HG03565 (cell line): ENCODE measurements around the gene MAP2K5.

Experiments used
- ATAC-seq: cut with Tn5 transposase; IDR thresholded peaks from one replicate; pipeline ENCODE4 v1.9.1; 2021; ENCODE audit warnings: mild to moderate bottlenecking, moderate library complexity; ENCODE audit not compliant: unreplicated experiment

The MAP2K5 gene

GRCh38 chr15:67801142-67801541 lies 258.6 kb downstream of the MAP2K5 start:
- ATAC-seq, result no peak

DNA sequence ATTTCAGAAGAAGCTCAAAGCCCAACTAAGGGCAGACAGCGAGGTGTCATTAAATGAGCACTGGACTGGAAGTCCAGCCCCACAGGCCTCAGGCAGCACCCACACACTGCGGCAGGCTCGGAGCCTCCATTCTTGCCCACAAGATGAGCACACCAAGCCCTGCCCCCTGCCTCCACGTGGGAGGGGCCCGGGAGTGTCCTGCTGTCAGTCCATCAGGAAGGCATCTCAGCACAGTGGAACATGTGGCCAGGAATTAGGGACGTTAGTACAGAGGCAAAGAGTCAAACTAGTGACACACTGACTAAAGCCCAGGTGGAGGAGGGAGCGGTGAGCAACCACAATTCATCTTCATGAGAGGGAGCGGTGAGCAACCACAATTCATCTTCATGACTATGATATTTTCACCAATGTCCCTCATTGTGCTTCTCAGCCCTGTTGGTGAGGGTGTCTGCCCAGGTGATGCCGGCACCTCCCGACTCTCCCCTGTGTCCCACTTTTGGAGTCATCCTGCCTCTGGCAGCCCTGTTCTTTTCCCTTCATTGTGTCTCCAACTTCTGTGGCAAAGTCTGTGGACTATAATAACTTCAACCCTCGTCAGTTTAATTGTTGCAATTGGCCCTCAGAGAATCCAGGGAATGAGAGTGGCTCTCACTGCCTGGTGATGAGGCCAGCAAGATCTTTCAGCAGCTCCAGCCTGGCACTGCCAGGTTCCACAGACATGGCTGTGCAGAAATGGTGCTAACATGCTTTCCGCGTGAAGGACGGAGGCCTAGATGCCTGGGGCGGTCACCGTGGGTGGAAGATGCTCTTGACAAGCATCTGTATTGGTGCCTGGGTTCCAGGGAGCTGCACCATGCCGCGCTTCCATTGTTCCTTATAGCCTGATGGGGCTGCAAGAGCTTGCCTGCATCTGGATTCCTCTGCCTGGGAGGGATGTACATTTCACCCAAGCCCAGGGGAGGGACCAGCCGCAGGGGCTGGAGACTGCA lies 259.7 kb downstream of the MAP2K5 start:
- no peak for ATAC-seq

DNA sequence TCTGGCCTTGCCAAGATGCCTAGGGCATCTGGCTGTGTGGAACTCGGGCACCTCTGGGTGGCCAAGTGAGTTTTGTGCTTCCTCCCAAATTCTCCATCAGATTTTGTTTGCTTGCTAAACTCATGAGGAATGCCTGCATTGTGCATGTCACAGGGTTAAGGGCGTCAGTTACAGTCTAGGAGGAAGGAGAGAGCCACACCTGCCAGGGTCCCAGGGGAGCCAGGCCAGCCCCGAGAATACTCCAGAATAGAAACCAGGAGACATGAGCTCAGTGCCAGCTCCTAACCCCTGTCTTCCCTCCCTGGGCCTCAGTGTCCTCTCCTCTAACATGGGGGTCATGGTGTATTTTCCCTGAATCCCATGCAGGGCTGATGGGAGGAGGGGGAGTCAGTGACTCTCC lies 260.8 kb downstream of the MAP2K5 start:
- ATAC-seq, result no peak

DNA sequence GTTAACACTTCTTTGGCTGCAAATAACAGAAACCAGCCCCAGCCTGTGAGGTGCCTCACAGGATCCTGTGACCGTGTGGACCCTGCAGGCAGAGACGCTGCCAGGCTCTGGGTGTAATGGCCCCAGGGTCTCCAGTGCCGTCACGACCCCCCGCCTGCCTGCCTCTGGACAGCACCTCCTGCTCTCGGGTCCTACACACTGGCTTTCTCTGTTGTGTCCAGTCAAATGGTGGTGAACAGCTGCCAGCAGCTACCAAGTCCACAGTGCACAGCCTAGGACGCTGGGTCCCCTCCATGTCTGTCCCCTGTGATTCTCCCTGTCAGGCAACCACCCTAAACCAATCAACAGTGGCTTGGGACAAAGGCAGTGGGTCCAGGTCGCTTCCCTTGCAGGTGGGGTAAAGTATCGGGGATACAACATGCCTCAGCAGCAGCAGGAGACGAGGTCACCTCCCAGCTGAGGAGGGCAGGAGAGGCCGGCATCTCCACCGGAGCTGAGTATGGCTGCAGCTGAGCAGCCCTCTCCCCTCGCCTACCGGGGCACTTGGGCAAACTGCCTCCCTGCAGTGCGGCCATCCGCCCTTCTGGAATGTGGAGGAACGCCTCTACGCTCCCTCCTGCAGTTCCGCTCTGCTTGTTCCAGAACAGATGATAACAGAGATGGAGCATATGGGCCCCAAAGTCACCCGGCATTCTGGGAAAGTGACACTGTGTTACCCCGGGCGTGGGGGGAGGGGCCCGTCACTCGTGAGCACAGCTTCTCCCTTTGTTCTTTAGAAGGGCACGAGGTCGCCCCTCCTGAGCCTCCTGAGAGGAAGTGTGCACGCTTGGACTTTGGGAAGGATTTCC lies 261.7 kb downstream of the MAP2K5 start:
- no peak for ATAC-seq

- no peak for ATAC-seq
These were observed 262.6 kb downstream of the MAP2K5 start for GRCh38 chr15:67805008-67805665.

- ATAC-seq, result no peak
These were observed 263.4 kb downstream of the MAP2K5 start for GRCh38 chr15:67805666-67806516.

- ATAC-seq, result no peak
These were observed 264.0 kb downstream of the MAP2K5 start for GRCh38 chr15:67806536-67806935.

DNA sequence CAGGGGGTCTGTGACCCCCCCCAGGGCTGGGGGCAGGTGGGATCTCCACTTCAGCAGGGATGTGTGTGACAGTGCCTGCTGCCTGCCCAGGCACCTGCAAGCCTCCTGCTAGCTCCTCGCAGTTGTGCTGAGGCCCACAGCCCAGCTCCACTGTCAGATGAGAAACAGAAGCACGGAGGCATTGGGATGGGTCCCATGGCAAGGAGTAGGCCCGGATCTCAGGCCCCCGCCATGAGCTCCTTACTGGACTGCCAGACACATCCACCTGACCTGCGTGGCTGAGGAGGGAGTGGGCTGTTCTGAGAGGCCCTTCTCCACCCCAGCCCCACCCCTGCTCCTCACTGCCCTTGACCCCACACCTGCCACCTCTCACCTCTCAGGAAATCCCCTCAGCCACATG lies 264.6 kb downstream of the MAP2K5 start:
- ATAC-seq, result no peak

- no peak for ATAC-seq
These were observed 265.3 kb downstream of the MAP2K5 start for GRCh38 chr15:67807836-67808235.

GRCh38 chr15:67808821-67809220 lies 266.3 kb downstream of the MAP2K5 start:
- ATAC-seq, result no peak

DNA sequence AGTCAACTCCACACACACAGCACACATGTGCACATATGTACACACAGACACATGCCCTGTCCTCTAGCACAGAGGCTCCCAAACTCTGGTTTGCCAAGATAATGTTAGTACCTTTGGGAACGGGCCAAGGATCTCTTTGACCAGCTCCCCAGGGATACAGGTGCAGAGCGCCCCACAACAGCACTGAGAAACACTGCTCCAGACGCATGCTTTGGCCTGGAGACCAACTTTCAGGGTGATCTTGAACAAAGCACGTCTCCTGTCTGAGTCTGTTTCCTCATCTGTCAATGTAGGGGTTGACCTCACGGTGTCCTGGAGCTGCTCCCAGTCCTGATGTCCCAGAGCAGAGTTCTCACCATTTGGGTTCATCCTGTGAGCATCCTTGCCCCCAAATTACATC lies 266.9 kb downstream of the MAP2K5 start:
- ATAC-seq, result no peak

GRCh38 chr15:67809866-67810265 lies 267.4 kb downstream of the MAP2K5 start:
- no peak for ATAC-seq

DNA sequence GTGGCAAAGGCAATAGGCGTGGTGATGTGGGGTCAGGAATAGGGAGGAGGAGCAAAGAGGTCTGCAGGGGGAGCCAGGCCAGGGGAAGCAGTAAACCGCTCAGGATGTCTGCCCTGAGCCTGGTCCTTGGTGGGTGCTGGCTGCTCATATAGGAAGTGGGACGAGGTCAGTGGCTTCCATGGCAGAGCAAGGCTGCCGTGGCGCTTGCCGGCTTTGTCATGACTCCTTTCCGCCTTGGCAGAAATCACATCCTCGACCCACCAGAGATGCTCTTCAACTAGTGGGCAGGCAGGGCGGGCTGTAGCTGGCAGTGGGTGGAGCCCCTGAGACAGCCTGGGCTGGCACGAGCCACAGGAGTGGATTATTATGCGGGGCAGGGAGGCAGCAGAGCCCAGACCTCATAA lies 269.7 kb downstream of the MAP2K5 start:
- ATAC-seq, result no peak

GRCh38 chr15:67813104-67813634 lies 270.7 kb downstream of the MAP2K5 start:
- no peak for ATAC-seq

GRCh38 chr15:67815036-67815592 lies 272.6 kb downstream of the MAP2K5 start:
- no peak for ATAC-seq

DNA sequence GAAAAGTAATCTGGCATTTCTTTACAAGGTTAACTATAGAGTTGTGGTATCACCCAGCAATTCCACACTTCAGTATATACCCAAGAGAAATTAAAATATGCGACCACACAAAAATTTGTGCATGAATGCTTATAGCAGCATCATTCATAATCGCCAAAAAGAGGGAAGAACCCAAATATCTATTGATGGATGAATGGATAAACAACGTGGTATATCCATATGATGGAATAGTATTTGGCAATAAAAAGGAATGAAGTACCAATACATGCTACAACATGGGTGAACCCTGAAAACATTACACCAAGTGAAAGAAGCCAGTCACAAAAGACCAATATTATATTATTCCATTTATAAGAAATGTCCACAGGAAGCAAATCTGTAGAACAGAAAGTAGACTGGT lies 274.2 kb downstream of the MAP2K5 start:
- ATAC-seq, result no peak

DNA sequence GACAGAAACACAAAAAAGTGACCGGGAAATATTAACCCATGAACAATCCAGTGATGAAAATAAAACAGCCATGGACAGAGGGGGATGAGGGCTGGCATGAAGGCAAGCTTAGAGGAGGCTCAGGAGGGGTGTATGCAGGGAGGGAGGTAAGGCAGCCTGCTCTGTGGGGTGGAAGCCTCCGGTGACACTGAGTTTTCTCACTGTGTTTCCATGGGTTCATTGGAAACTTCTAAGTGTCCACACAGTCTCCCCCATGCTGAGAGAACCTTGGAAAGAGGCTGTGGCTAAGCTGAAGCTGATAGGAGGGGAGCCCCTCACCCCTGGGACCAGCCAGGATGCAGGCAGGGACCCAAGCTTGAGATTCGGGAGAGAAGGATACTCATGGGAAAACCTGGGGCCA lies 276.0 kb downstream of the MAP2K5 start:
- ATAC-seq, result no peak

GRCh38 chr15:67819636-67820035 lies 277.1 kb downstream of the MAP2K5 start:
- no peak for ATAC-seq

- ATAC-seq, result no peak
These were observed 277.9 kb downstream of the MAP2K5 start for GRCh38 chr15:67820122-67820991.
